NCI-H2171 (cell line): ENCODE data around the gene SPECC1L.
"Not testable (repeated sequence)": the region's sequence is repeated elsewhere in the genome, so short reads cannot be mapped to it uniquely, and the experiment has no call there.

Experiments used
- DNase-seq: peaks from one replicate; lab custom pipeline; 2025; lab: John Stamatoyannopoulos, UW

SPECC1L gene

DNA sequence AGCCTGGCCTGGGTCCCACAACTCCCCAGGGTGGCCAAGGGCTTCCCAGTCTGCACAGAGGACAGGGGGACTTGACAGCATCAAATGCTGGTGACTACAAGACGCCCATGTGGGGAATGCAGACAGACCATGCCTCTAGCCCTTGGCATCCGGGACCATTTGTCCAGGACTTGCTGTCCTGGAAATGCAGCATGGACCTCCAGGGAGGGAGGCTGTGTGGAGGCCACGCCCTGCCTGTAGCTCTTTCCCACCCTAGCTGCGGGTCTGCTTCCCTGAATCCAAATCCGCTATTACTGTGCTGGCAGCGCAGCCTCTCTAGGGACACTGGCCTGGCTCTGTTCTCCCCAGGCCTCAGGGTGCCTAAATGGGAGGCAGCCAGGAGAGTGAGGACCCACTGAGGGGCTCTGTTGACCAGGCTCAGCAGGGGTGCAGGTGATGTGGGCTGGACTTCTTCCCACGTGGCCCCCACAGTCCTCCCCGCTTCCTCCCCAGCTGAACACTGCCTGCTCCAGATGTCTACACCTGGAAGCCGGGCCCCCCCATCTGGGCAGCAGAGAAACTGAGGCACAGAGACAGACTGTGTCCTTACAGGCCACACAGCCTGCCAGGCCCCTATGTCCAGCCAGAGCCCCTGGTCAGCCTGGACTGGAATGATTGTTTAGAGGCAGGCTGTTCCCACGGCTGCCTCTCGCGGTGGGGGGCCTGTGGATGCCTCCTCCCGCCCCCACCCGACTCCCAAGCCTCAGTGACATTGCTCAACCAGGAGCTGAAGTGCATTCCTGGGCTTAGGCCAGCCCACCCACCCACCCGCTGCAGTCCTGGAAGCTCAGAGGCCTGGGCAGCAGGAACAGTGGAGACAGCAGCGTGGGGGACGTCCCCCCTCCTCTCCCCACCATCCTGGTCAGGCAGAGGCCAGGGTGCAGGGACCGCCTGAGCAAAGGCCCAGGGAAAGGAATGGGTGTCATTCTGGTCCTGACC is 24.8 kb upstream of the SPECC1L start:
- DNase-seq = not testable (repeated sequence)

- peak; percentile 26 for DNase-seq
Observed at GRCh38 chr22:24247011-24247507, 23.6 kb upstream of the SPECC1L start.

DNA sequence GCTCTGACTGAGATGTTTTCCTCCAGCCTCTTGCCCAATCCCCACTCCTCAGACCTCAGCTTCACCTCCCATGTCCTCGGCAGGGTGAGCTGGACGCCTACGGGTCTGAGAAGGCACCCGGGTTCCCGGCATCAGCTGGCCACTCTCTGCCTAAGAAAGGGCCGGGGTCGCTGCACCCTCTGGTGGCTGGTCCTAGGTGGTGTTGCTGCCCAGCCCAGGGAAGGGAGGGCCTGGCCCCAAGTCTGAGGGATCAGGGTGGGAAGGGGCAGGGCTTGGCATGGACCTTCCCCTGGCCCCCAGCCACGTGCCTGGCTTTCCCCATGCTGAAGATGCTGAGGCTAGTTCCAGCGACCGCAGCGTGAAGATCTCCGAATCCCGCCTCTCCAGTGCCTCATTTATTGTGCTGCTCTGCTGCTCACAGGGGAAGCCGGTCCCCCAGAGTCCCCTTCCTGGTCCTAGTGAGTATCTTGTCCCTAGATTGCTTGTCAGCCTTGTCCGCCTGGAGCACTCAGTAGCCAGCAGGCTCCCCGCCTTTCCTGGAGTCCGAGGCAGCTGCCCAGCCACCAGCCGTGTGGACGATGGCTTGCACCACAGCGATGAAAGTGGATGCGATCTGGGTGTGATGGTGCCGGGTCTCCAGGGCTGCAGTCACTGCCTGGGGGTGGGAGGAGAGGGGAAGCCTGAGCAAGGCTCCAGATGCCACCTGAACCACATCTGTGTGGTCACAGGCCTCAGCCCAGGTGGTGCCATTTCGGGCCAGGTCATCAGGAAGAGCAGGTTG is 22.9 kb upstream of the SPECC1L start:
- DNase-seq = peak; percentile 11

DNA sequence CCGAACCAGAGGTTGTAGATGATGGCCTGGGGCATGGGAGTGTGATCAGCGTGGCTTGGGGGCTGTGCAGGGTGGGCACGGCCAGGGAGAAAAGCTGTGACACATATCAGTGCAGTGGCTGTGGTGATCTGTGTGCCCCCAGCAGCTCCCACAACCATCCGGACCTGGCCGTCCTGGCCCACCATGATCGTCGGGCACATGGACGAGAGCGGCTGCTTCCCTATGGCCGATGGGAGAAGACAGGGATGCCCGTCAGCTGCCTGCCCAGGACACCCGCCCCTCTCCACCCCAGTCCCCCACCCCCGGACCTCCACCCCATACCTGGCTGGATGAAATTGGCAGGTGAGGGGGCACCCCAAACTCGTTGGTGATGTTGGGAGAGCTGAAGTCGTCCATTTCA is 22.0 kb upstream of the SPECC1L start:
- DNase-seq = not testable (repeated sequence)

- DNase-seq = not testable (repeated sequence)
Observed at GRCh38 chr22:24249413-24249812, 21.2 kb upstream of the SPECC1L start.

DNA sequence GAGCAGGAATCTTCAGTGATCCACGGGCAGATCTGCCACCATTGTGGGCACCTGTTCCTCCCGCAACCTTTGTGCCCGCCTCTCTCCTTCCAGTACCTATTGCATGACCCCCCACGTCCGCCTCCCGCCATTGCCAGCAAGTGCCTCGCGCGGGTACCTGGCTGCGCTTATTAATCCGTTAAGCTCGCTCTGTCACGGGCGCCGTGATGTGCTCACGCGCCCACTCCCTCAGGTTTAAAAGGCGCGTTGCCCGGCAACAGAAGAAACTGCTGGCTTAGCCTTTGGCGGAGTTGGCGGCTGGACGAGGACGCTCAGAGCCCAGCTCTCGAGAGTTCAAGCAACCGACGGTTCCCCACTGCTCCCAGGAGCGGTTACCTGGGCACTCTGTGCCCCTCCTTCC is 19.3 kb upstream of the SPECC1L start:
- not testable (repeated sequence) for DNase-seq

- DNase-seq = not testable (repeated sequence)
Observed at GRCh38 chr22:24253126-24253525, 17.5 kb upstream of the SPECC1L start.

DNA sequence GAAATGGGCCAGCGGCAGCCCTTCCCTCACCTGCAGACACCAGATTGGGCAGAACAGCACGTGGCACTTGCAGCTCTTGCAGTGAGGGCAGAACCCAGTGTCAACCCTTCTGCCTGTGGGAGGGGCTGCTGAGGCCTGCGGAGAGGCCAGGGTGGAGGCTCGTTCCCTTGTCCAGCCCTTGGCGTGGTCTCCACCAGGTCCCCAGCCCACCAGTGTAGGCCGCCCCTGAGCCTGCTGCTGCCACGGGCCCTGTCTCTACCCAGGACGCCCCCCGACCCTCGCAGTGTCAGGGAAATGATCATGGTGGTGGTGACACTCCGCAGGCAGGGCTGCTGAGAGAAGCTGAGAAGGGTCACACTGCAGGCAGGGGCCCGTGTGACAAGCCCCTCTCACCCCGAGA is 14.5 kb upstream of the SPECC1L start:
- not testable (repeated sequence) for DNase-seq

- DNase-seq = not testable (repeated sequence)
Observed at GRCh38 chr22:24256736-24257135, 13.9 kb upstream of the SPECC1L start.

DNA sequence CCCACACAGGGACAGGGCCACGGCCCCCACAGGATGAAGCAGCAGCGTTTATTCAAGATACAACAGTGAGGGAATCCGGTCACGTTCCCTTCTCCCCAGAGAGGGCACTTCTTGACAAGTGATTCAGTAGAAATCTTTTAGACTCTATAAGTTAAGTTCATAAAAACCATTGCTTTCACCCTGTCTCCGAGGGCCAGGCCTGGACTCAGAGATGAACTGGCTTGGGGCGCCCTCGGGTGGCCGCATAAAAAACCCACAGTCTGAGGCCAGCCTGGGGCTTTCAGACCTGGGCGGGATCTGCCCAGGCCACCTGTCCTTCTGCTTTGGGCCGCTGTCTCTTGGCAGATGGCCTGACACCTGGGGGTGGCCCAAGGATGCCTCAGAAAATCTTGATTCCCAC is 11.2 kb upstream of the SPECC1L start:
- peak; percentile 29 for DNase-seq

DNA sequence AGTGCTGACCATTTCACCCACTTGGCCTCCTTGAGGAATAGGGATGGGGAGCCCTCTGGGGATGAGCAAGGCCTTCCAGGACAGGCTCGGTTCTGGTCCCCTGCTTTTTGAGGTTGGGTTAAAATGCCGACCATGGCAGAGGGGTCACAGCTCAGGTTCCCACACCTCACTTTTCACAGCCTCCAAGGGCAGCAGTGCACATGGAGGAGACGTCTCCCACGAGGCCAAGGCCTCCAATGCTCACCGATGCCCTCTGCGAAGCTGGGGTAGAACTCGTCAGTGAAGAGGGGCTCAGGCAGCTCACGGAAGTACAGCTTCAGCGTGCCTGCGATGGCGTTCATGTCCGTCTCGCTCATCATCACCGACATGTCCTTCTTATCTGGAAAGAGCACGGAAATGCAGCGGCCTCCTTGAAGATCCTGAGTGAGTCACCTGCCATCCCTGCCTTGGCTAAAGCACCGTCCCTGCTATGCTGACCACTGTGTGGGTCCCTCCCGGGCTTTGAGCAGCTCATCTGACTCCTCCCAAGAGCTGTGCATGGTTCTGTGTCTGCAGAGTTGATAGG is 8.4 kb upstream of the SPECC1L start:
- DNase-seq = not testable (repeated sequence)

GRCh38 chr22:24263479-24263878 is 7.2 kb upstream of the SPECC1L start:
- not testable (repeated sequence) for DNase-seq

DNA sequence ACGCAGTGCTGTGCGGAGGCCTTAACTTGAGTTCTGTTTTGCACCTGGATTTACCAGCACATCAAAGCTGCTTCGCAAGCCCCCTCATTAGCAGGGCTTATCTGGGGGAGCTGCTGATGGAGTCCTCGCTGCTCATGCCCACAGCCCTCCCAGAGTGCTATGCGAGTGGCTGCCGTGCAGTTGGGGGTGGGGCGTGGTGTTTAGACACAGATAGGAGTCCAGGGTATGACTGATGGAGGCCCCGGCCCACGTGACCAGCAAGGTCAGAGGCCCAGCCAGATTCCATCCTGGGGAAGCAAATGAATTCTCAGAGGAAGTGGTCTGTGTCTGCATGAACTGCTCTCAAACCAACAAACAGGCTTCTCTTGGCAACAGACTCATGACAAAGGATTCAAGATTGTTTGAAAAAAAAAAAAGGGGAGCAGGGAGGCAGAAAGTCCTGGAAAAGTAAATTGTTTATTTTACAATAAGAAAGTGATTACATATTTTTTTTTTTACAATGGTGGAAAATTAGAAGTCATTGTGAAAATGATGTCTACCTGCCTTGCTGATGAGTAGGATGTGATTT is 6.2 kb upstream of the SPECC1L start:
- DNase-seq = not testable (repeated sequence)

- DNase-seq = no peak
Observed at GRCh38 chr22:24265734-24266133, 4.9 kb upstream of the SPECC1L start.

DNA sequence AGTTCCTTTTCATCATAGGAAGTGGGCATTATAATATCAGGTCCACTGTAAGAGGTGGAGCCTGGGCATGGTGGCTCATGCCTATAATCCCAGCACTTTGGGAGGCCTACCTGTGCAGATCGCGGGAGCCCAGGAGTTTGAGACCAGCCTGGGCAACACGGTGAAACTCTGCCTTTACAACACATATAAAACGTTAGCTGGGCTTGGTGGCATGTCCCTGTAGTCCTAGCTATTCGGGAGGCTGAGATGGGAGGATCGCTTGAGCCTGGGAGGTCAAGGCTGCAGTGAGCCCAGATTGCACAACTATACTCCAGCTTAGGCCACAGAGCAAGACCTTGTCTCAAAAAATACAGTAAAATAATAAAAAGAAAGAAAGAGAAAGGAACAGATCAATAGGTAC is 4.1 kb upstream of the SPECC1L start:
- DNase-seq = not testable (repeated sequence)

DNA sequence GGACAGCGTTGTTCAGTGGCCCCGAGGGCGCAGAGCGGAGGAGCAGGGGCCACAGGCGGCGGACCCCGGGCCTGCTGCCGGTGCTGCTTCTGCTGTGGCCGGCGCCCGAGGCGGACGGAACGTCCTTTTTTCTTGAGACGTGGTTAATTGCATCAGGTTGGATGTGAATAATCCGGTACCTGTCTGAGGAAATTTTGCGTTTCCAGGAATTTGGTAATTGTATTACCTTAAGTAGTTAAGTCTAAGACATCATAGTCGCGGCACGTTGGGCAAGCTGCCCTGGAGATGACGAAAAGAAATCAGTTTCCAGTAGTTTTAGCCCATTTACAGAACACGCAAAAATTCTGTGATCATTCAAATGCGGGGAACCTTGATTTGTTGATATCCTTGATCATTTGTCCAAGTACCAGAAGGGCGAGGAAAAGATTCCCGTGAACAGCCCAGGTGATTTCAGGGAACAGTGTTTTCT is 789 bp downstream of the SPECC1L start:
- no peak for DNase-seq

- not testable (repeated sequence) for DNase-seq
Observed at GRCh38 chr22:24273031-24273430, 2.4 kb downstream of the SPECC1L start.

DNA sequence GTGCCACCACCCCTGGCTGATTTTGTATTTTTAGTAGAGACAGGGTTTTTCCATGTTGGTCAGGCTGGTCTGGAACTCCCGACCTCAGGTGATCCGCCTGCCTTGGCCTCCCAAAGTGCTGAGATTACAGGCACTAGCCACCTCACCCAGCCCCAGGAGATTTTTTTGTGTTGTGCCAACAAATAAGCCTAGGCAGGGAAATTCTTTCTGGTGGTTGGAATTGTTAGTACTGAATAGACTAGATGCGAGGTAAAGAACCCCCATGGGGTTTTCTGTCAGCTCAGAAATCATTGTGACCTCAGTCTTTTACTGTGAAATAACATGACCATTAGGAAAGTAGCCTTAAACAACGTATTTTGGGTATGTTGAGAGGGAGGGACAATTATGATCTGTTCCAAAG is 3.3 kb downstream of the SPECC1L start:
- DNase-seq = not testable (repeated sequence)

- not testable (repeated sequence) for DNase-seq
Observed at GRCh38 chr22:24274696-24275405, 4.2 kb downstream of the SPECC1L start.

- DNase-seq = not testable (repeated sequence)
Observed at GRCh38 chr22:24280363-24280762, 9.7 kb downstream of the SPECC1L start.

DNA sequence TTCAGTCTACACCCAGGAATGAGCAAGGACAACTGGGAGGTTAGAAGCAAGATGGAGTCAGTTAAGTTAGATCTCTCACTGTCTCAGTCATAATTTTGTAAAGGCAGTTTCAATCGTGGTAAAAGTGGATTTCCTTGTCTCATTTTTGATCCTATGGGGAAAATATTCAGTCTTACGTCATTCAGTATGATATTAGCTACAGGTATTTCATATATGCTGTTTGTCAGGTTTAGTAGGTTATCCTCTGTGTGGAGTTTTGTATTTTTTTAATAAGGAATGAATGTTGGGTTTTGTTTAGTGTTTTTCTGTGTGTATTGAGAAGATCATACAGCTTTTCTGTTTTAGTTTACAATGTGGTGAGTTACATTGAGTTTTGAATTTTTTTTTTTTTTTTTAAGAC is 11.8 kb downstream of the SPECC1L start:
- DNase-seq = no peak
